ENCODE measurements around the gene SORCS2. TPM values are rescaled to one million over a fixed set of nuclear protein-coding genes. Genes with fewer than 3 reads are reported as not detected.
A peak's percentile ranks its signal among the peaks of the same experiment; 100 is the strongest.

Gene SORCS2
- total RNA-seq, 1 experiment from 2014 or later, result 0.06 TPM

DNA sequence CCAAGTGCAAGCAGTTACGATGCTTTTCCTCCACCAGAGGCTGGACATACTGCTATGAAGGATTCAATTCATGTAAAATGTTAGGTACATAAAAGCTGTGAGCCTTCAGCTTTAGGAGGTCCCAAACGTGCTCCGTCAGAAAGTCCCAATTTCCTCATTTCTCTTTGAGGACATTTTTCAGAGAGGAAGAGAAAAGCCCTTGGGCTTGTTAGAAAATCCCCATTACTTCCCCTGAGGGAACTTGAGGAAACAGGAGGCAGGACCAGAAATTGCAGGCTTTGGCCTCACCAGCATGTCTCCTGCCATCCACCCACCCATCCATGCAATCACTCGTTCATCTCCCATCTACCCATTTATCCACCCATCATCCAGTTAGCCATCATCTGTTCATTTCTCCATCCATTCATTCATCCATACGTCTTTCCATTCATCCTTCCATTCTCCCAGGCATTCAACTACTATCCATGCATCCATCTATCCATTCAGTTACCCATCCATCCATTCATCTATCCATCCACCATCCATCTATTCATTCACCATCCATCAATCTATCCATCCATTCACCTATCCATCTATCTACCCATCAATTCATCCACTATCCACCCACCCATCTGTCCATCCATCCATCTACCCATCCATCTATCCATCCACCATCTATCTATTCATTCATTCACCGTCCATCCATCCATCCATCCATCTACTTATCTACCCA is 523.8 kb downstream of the SORCS2 start:
- TF ChIP-seq EZH2 (IDR thresholded peaks at IDR 0.05; ENCODE audit: borderline replicate concordance, low read depth, low read length, poor library complexity, severe bottlenecking), result no peak
- TF ChIP-seq CTCF (conservative IDR thresholded peaks at IDR 0.05; ENCODE audit: low read depth, low read length), result no peak
- Histone ChIP-seq H3K4me3 (ENCODE audit: low read depth, low read length, poor library complexity, severe bottlenecking) (no peak overlapping the region), H3K9me3 (ENCODE audit: low read depth, low read length, poor library complexity, severe bottlenecking) (no peaks in the 10 kb centered on the region), H3K36me3 (ENCODE audit: insufficient read depth, low read length, poor library complexity, severe bottlenecking) (no peaks in the 10 kb centered on the region), H3K27ac (ENCODE audit: low read depth, low read length, poor library complexity, severe bottlenecking) (no peak overlapping the region), H3K4me1 (ENCODE audit: insufficient read depth, low read length, poor library complexity, severe bottlenecking) (no peaks in the 10 kb centered on the region), H3K27me3 (replicated peaks; ENCODE audit: insufficient read depth, low read depth, low read length, poor library complexity) (peaks cover 7% of the 10 kb centered on the region)
- CTCF ChIA-PET, result no interaction called here
- POLR2A ChIA-PET (ENCODE audit: low non-redundant PET), result no interaction called here
- intact Hi-C loops (cut with micrococcal nuclease; ENCODE audit: unreplicated experiment), result no loop called here
- no peak for DNase-seq (ENCODE audit: low spot score)
- no TSS peak for BruUV-seq (replicated peaks)

- intact Hi-C loops (cut with micrococcal nuclease; ENCODE audit: unreplicated experiment), result no loop called here
- H3K4me3 ChIP-seq (ENCODE audit: low read depth, low read length, poor library complexity, severe bottlenecking), result no peak overlapping the region
- H3K36me3 ChIP-seq (ENCODE audit: insufficient read depth, low read length, poor library complexity, severe bottlenecking), result no peaks in the 10 kb centered on the region
- ChIA-PET POLR2A (ENCODE audit: low non-redundant PET) (no interaction called here), CTCF (no interaction called here)
- no TSS peak for BruUV-seq (replicated peaks)
- no peak for DNase-seq (ENCODE audit: low spot score)
- H3K27me3 ChIP-seq (replicated peaks; ENCODE audit: insufficient read depth, low read depth, low read length, poor library complexity), result peaks cover 7% of the 10 kb centered on the region
- no peak for TF ChIP-seq CTCF (conservative IDR thresholded peaks at IDR 0.05; ENCODE audit: low read depth, low read length)
- no peak for TF ChIP-seq EZH2 (IDR thresholded peaks at IDR 0.05; ENCODE audit: borderline replicate concordance, low read depth, low read length, poor library complexity, severe bottlenecking)
- H3K4me1 ChIP-seq (ENCODE audit: insufficient read depth, low read length, poor library complexity, severe bottlenecking), result no peaks in the 10 kb centered on the region
- H3K9me3 ChIP-seq (ENCODE audit: low read depth, low read length, poor library complexity, severe bottlenecking), result no peaks in the 10 kb centered on the region
- H3K27ac ChIP-seq (ENCODE audit: low read depth, low read length, poor library complexity, severe bottlenecking), result no peak overlapping the region
Measured at GRCh38 chr4:7717161-7717560, 524.8 kb downstream of the SORCS2 start.

GRCh38 chr4:7717946-7718490 is 525.7 kb downstream of the SORCS2 start:
- H3K4me3 ChIP-seq (ENCODE audit: low read depth, low read length, poor library complexity, severe bottlenecking), result no peak overlapping the region
- H3K27me3 ChIP-seq (replicated peaks; ENCODE audit: insufficient read depth, low read depth, low read length, poor library complexity), result peaks cover 7% of the 10 kb centered on the region
- intact Hi-C loops (cut with micrococcal nuclease; ENCODE audit: unreplicated experiment), result no loop called here
- no peaks in the 10 kb centered on the region for H3K36me3 ChIP-seq (ENCODE audit: insufficient read depth, low read length, poor library complexity, severe bottlenecking)
- POLR2A ChIA-PET (ENCODE audit: low non-redundant PET), result no interaction called here
- CTCF ChIA-PET, result no interaction called here
- no TSS peak for BruUV-seq (replicated peaks)
- H3K4me1 ChIP-seq (ENCODE audit: insufficient read depth, low read length, poor library complexity, severe bottlenecking), result no peaks in the 10 kb centered on the region
- TF ChIP-seq EZH2 (IDR thresholded peaks at IDR 0.05; ENCODE audit: borderline replicate concordance, low read depth, low read length, poor library complexity, severe bottlenecking), result no peak
- TF ChIP-seq CTCF (conservative IDR thresholded peaks at IDR 0.05; ENCODE audit: low read depth, low read length), result no peak
- no peak overlapping the region for H3K27ac ChIP-seq (ENCODE audit: low read depth, low read length, poor library complexity, severe bottlenecking)
- H3K9me3 ChIP-seq (ENCODE audit: low read depth, low read length, poor library complexity, severe bottlenecking), result no peaks in the 10 kb centered on the region
- DNase-seq (ENCODE audit: low spot score), result peak; percentile 17

Measured in A673 (cell line).